Myocyte (in vitro differentiated cells): Measurements from ENCODE around the gene KRTAP5-2. TPM values are rescaled to one million over a fixed set of nuclear protein-coding genes. Genes with fewer than 3 reads are reported as not detected.
"Not testable (repeated sequence)": the region's sequence is repeated elsewhere in the genome, so short reads cannot be mapped to it uniquely, and the experiment has no call there.

ENCODE experiments used
- DNase-seq: peaks from one replicate; pipeline ENCODE4 v3.0.0-alpha.2; 2012; ENCODE audit warnings: low read depth
- total RNA-seq: library from RNA; depleted of rRNA; stranded (reverse); fragments of >200 nt; gene quantifications from 2 replicates; pipeline ENCODE4 v1.2.3, GENCODE V29; 2014

KRTAP5-2 gene
- total RNA-seq, 1 donor from 2014 or later = not detected

DNA sequence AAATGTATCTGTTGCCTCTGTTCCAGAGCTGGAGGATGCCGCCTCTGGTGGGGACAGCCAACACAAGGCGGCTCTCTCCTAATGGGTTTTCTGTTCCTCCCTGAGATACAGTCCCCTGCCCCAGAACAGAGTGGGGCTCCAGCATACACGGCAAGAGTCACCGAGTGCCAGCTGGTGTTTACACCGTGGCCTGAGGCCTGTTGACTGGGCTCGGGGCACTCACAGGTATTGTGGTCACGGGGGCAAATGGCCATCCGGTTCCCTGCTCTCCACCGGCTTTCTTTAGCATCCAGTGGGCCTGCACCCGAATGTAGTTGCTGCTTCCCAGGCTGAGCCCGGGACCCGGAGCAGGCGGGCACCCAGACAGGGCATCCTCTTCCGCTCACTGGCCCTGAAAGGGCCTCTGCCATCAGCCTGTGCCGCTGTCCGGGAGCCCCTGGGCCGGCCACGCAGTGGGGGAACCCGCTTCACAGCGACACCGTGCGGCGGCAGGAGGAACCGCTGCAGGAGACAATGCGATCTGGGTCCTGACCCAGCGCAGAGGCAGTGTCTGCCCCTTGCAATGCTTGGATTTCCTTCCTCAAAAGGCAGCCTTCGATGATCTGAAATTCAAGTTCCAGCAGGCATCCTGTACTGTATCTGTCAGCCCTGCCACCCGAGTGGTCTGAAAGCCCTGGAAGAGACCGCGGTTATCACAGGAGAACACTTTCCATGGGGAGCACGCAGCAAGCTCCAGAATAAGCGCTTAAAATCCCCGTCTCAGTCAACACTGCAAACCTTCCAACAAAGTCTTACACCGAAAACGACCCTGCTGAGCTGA, 30.6 kb upstream of the KRTAP5-2 start:
- DNase-seq = peak; percentile 40

DNA sequence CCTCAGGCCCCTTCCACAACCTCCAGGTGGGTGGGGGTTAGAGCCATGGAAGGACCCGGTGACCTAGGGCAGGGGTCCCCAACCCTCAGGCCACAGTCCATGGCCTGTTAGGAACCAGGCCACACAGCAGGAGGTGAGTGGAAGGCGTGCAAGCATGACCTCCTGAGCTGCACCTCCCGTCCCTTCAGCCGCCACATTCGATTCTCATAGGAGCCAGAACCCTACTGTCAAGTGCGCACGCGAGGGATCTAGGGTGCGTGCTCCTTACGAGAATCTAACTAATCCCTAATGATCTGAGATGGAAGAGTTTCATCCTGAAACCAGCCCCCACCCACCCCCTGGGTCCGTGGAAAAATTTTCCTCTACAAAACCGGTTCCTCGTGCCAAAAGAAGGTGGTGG, 27.4 kb upstream of the KRTAP5-2 start:
- no peak for DNase-seq

- no peak for DNase-seq
Measured at GRCh38 chr11:1624621-1625020, 26.5 kb upstream of the KRTAP5-2 start.

DNA sequence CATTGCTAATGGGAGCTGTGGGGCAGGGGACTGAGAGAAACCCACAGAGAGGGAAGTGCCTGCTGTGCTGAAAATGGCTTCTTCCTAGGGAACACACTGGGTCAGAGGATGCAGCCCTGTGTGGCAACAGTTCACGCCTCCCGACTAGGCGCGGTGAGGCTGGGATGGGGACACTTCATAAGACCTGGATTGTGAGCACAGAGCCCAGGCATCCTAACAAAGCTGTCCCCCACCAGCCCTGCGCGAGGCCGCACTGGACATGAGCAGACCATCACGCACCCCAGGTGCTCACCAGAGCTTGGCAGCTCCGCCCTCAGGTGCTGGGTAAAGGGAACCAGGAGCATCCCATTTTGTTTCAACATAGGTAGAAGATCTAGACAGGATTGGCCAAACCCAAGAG, 25.6 kb upstream of the KRTAP5-2 start:
- no peak for DNase-seq

DNA sequence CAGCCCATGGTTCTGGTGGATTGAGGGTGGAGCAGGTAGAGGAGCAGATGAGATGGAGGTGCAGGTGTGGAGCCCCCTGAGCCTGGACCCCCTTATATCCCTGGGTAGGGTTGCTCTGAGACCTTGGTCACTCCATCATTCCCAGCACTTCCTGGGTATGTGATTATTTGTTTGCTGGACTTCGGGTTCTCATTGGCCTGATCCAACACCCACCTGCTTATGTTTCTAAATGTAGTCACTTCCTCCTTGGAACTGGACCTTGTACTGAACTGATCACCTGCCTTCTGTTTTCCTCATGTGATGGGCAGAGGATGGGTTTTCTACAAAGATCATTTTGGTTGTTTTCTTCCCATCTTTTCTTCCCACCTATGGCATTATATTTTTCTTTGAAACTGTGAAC, 24.0 kb upstream of the KRTAP5-2 start, which contains the start of gene KRTAP5-4:
Gene KRTAP5-4 (minus strand): TSS at position 53 of the 400 bp plus-strand sequence. CDS start 45 bp downstream, at position 8.
- no peak for DNase-seq

DNA sequence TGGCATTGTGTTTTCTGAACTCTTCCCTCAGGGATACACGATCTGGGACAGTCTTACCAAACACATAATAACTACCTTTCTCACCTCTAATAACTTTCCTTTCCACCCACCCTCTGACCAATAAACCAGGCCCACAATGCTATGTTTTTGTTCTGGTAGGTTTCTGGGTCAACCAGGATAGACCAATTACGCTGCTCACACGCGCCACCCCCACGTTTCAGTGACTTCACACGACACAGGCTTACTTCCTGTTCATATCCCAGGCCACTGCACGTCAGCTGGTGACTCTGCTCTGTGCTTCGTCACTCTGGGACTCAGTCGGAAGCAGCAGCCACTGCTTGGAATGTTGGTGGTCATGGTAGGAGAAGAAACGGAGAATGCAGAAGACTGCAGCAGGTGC, 21.4 kb upstream of the KRTAP5-2 start:
- DNase-seq = no peak

DNA sequence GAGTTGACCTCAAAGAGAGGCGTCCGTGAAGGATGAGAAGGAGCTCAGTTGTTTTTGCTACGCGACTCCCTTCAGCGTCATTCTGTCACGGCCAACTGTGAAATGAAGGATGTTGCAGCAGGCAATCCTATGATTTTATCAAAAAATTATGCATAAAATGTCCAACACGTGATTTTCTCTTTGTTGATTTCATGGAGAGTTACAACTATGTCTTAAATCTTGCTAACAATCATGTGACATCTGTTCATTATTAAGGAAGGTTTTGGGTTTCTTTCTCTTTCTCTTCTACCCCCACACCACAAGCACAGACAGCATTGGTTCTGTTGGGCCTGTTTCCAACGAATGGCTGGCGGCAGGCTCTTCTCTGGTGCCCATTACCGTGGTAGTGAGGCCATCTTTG, 20.1 kb upstream of the KRTAP5-2 start:
- DNase-seq = no peak

GRCh38 chr11:1608363-1608762, 10.3 kb upstream of the KRTAP5-2 start, which contains the start of gene KRTAP5-3:
Gene KRTAP5-3, minus strand, starts transcription at chr11:1608463. Its CDS starts 78 bp downstream, at chr11:1608385.
- no peak for DNase-seq

DNA sequence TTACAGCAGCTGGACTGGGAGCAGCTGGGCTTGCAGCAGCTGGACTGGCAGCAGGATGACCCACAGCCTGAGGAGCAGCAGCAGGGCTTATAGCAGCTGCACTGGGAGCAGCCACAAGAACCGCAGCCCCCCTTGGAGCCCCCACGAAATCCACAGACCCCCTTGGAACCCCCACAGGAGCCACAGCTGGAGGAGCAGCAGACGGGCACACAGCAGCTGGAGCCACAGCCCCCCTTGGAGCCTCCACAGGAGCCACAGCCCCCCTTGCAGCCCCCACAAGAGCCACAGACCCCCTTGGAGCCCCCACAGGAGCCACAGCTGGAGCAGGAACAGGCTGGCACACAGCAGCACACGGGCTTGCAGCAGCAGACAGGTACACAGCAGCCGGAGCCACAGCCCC, 9.8 kb upstream of the KRTAP5-2 start:
- DNase-seq = not testable (repeated sequence)

DNA sequence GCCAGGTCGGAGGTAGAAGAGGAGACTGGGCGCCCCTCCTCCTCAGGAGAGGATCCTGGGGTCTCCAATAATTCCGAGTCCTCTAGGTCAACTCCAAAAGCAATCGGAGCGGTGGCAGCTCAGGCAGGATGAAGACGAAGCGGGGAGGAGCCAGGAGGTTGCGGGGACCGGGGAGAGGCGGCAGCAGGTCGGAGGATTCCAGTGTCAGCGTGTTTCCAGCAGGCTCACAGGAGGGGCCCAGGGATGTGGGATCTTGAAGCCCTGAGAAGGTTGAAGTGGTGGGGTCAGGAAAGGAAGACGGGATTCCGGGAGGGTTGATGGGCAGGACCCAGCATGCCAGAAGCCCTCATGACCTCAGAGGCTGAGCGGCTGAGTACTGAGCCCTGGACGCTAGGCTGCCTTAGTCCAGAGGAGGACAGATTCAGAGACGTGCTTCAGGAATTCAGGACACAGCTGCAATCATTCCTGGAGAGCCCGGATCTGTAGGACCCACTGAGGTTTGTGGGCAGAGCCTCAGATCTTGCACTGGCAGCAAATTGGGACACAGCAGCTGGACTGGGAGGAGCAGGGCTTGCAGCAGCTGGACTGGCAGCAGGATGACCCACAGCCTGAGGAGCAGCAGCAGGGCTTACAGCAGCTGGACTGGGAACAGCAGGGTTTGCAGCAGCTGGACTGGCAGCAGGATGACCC, 9.2 kb upstream of the KRTAP5-2 start:
- DNase-seq = peak; percentile 51

DNA sequence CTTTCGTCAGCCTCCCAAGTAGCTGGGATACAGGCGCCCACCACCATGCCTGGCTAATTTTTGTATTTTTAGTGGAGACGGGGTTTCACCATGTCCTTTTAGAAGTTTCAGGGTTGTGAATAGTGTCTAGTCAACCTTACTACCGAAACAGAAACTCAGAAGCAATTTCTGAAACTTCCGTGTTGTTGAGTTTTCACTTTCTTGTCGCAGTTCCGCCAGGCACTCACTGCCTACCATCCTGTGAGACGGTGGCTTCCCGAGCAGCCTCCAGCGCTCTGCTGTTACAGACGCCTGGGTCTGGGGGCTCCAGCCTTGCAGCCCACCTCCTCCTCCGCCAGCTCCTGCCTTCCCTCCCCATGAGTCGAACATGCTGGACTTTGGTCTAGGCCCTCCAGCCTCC, 7.8 kb upstream of the KRTAP5-2 start:
- not testable (repeated sequence) for DNase-seq

DNA sequence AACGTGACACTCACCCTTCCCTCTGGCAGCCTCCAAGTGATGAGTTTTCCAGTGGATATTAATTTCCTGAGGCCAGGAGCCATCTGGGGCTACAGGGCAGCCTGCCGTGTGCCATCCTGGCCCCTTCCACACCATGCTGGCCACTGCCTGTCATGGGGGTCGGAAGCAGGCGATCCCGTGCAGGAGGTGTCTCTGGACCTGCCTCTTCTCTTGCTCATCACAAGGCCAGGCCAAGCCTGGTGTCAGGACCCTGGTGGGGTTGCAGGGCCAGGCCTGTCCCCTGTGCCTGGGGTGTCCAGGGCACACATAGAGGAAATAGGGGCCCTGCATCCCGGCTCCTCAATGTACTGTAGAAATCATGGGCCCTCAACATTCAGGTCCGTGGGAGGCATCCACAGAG, 6.6 kb upstream of the KRTAP5-2 start:
- DNase-seq = no peak

GRCh38 chr11:1604181-1604580, 6.1 kb upstream of the KRTAP5-2 start:
- no peak for DNase-seq

GRCh38 chr11:1603629-1604028, 5.5 kb upstream of the KRTAP5-2 start:
- DNase-seq = no peak

DNA sequence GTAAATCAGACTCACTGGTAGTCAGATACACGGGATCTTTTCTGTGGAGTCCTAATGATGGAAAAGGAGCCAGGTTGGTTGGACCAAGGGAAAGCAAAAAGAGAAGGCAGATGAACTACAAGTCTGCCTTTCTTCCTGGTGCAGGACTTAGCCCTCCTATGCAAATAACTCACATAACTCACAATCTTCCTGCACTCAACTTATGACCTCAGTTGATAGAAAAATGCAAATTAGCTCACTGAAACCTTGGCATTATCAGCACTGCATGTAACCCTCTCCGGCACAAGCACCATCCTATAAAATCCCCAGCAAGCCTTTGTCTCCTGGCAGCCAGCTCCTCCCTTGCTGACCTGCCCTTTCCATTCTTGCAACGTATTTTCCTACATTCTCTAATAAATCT, 3.6 kb upstream of the KRTAP5-2 start:
- DNase-seq = not testable (repeated sequence)

DNA sequence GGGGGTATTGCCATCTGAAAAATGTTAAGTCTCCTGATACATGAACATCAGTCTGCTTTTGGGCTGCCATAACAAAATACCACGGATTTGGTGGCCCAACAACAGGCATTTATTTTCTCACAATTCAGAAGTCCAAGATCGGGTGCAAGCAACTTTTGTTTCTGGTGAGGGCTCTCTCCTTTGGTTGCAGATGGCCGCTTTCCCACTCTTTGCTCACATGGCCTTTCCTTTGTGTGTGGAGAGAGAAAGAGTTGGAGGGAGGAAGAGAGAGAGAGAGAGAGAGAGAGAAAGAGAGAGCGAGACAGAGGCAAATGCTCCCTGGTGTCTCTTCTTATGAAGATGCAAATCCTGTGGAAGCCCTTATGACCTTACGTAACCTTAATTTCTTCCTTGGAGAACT, 2.5 kb upstream of the KRTAP5-2 start:
- DNase-seq = no peak

- DNase-seq = no peak
Measured at GRCh38 chr11:1598816-1599215, 722 bp upstream of the KRTAP5-2 start.

- DNase-seq = not testable (repeated sequence)
Measured at GRCh38 chr11:1598406-1598805, 312 bp upstream of the KRTAP5-2 start.

DNA sequence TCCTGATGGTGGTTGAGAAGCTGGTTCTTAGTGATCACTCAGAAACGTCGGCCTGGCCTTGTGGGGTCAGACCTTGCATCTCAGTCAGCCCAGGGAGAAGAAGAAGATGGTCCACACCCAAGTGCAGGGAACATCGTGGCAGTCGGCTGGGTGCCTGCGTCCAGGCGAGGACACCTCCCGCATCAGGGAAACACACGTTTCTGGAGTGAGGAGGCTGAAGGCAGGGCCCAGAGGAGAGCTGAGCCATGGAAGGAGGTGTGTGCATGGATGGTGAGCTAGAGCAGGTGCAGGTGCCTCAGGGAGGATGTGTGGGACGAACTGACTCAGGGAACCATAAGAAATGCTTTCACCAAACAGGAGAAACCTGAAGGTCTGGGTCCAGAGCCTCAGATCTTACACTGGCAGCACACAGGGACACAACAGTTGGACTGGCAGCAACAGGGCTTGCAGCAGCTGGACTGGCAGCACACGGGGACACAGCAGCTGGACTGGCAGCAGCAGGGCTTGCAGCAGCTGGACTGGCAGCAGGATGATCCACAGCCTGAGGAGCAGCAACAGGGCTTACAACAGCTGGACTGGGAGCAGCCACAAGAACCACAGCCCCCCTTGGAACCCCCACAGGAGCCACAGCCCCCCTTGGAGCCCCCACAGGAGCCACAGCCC, 632 bp downstream of the KRTAP5-2 start:
- no peak for DNase-seq

- DNase-seq = not testable (repeated sequence)
Measured at GRCh38 chr11:1596576-1597121, 1.4 kb downstream of the KRTAP5-2 start.

- not testable (repeated sequence) for DNase-seq
Measured at GRCh38 chr11:1595994-1596575, 2.0 kb downstream of the KRTAP5-2 start.
